ENCODE results near the gene EHD2. TPM values are rescaled to one million over a fixed set of nuclear protein-coding genes. Genes with fewer than 3 reads are reported as not detected.

Gene EHD2
- polyA plus RNA-seq, 1 donor (not counting 4 experiments of a cell fraction or from before 2014, with no cell fraction given), result 23.7 TPM

GRCh38 chr19:47673426-47673825 lies 39.8 kb upstream of the EHD2 start:
- Histone ChIP-seq H3K9me3 (ENCODE audit: control insufficient read depth, low read depth, low read length) (no peaks in the 10 kb centered on the region), H3K27me3 (ENCODE audit: control insufficient read depth, extremely low read depth, insufficient read depth, low read length) (no peaks in the 10 kb centered on the region), H3K27ac (ENCODE audit: control insufficient read depth, insufficient read depth, low read length) (no peak overlapping the region), H4K20me1 (ENCODE audit: control insufficient read depth, extremely low read depth, insufficient read depth, low read length) (no peaks in the 10 kb centered on the region), H3K9ac (ENCODE audit: control insufficient read depth, extremely low read depth, insufficient read depth, low read length) (no peak overlapping the region), H2AFZ (ENCODE audit: control insufficient read depth, low read length) (no peak overlapping the region), H3K79me2 (ENCODE audit: control insufficient read depth, insufficient read depth, low read length) (peaks cover 4% of the 10 kb centered on the region), H3K4me3 (ENCODE audit: control insufficient read depth in 2 of 3, extremely low read depth in 1 of 3, insufficient read depth in 2 of 3, low read depth in 1 of 3, low read length in 3 of 3) (no peak overlapping the region), H3K36me3 (ENCODE audit: control insufficient read depth in 2 of 2, extremely low read depth in 1 of 2, insufficient read depth in 2 of 2, low read length in 2 of 2) (peaks cover 13 to 24% of the 10 kb centered on the region in 2 experiments), H3K9me1 (ENCODE audit: control insufficient read depth, extremely low read depth, insufficient read depth, low read length) (no peaks in the 10 kb centered on the region), H3K4me2 (ENCODE audit: control insufficient read depth, extremely low read depth, insufficient read depth, low read depth, low read length) (no peak overlapping the region), H3K4me1 (ENCODE audit: control insufficient read depth, extremely low read depth, insufficient read depth, low read length) (no peaks in the 10 kb centered on the region)
- FAIRE-seq (no peak), DNase-seq (ENCODE audit: low read depth, low spot score) (no peak)
- TF ChIP-seq EZH2 (IDR thresholded peaks at IDR 0.05; ENCODE audit: low read length) (no peak), CTCF (optimal IDR thresholded peaks at IDR 0.05 in 1 of 3, IDR thresholded peaks at IDR 0.05 in 1 of 3, conservative IDR thresholded peaks at IDR 0.05 in 1 of 3; ENCODE audit: extremely low read depth in 1 of 3, insufficient read depth in 2 of 3, low read length in 3 of 3) (no peak)
- dilution Hi-C loops (cut with MboI; ENCODE audit: extremely low pct_ligation_motif_present, low sequenced_read_pairs), result no loop called here

- H3K4me3 ChIP-seq (ENCODE audit: control insufficient read depth in 2 of 3, extremely low read depth in 1 of 3, insufficient read depth in 2 of 3, low read depth in 1 of 3, low read length in 3 of 3), result no peak overlapping the region
- dilution Hi-C loops (cut with MboI; ENCODE audit: extremely low pct_ligation_motif_present, low sequenced_read_pairs), result no loop called here
- H3K27ac ChIP-seq (ENCODE audit: control insufficient read depth, insufficient read depth, low read length), result no peak overlapping the region
- H3K9me3 ChIP-seq (ENCODE audit: control insufficient read depth, low read depth, low read length), result no peaks in the 10 kb centered on the region
- FAIRE-seq, result no peak
- no peak overlapping the region for H2AFZ ChIP-seq (ENCODE audit: control insufficient read depth, low read length)
- H4K20me1 ChIP-seq (ENCODE audit: control insufficient read depth, extremely low read depth, insufficient read depth, low read length), result no peaks in the 10 kb centered on the region
- no peaks in the 10 kb centered on the region for H3K79me2 ChIP-seq (ENCODE audit: control insufficient read depth, insufficient read depth, low read length)
- no peaks in the 10 kb centered on the region for H3K4me1 ChIP-seq (ENCODE audit: control insufficient read depth, extremely low read depth, insufficient read depth, low read length)
- TF ChIP-seq EZH2 (IDR thresholded peaks at IDR 0.05; ENCODE audit: low read length) (no peak), CTCF (optimal IDR thresholded peaks at IDR 0.05 in 1 of 3, IDR thresholded peaks at IDR 0.05 in 1 of 3, conservative IDR thresholded peaks at IDR 0.05 in 1 of 3; ENCODE audit: extremely low read depth in 1 of 3, insufficient read depth in 2 of 3, low read length in 3 of 3) (no peak)
- peaks cover 13 to 24% of the 10 kb centered on the region in 2 experiments for H3K36me3 ChIP-seq (ENCODE audit: control insufficient read depth in 2 of 2, extremely low read depth in 1 of 2, insufficient read depth in 2 of 2, low read length in 2 of 2)
- no peaks in the 10 kb centered on the region for H3K27me3 ChIP-seq (ENCODE audit: control insufficient read depth, extremely low read depth, insufficient read depth, low read length)
- no peak overlapping the region for H3K9ac ChIP-seq (ENCODE audit: control insufficient read depth, extremely low read depth, insufficient read depth, low read length)
- no peak overlapping the region for H3K4me2 ChIP-seq (ENCODE audit: control insufficient read depth, extremely low read depth, insufficient read depth, low read depth, low read length)
- H3K9me1 ChIP-seq (ENCODE audit: control insufficient read depth, extremely low read depth, insufficient read depth, low read length), result no peaks in the 10 kb centered on the region
- no peak for DNase-seq (ENCODE audit: low read depth, low spot score)
Observed at GRCh38 chr19:47674548-47674947, 38.7 kb upstream of the EHD2 start.
